HG02763 (cell line): Measurements from ENCODE around the gene PLXND1.
"Not testable (repeated sequence)": the region's sequence is repeated elsewhere in the genome, so short reads cannot be mapped to it uniquely, and the experiment has no call there.

Source experiments
- ATAC-seq: cut with Tn5 transposase; IDR thresholded peaks from one replicate; pipeline ENCODE4 v1.9.1; 2021; ENCODE audit warnings: mild to moderate bottlenecking, moderate library complexity; ENCODE audit not compliant: unreplicated experiment

Gene PLXND1

GRCh38 chr3:129529436-129530210 lies 76.9 kb downstream of the PLXND1 start:
- no peak for ATAC-seq

- no peak for ATAC-seq
These were observed 77.8 kb downstream of the PLXND1 start, which contains the start of gene RHO for GRCh38 chr3:129528589-129529100. Gene RHO, plus strand, starts transcription at chr3:129528639. Its CDS starts 95 bp downstream, at chr3:129528734.

GRCh38 chr3:129527262-129527661 lies 79.2 kb downstream of the PLXND1 start:
- no peak for ATAC-seq

GRCh38 chr3:129526121-129526900 lies 80.2 kb downstream of the PLXND1 start:
- ATAC-seq, result peak; percentile 76

DNA sequence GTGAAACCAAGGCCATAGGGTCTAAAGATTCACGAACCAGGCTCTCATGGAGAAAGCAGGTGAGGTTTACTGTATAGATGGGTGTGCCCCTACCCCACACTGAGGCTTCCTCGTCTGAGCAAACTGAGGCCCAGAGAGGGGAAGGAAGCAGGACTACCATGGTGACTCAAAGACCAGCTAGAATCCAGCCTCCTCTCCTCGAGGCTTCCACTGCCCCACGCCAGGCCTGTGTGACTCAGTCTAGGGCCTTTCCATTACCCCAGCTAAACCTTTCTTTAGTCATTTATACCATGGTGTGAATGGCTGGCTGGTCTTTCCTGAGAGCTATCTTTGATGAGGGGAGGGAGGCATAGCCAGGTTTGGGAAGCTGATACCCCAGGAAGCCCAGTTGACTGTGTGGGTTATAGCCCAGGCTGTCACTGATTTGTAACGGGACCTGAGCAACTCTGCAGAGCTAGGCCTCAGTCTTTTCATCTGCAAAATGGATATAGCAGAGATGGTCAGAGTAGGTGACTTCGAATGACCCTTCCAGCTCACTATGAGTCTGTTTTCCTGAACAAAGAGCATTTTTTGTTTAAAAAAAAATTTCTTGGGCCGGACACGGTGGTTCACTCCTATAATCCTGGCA lies 81.0 kb downstream of the PLXND1 start:
- ATAC-seq, result no peak

- ATAC-seq, result no peak
These were observed 82.4 kb downstream of the PLXND1 start for GRCh38 chr3:129524081-129524480.

- ATAC-seq, result no peak
These were observed 83.5 kb downstream of the PLXND1 start for GRCh38 chr3:129522953-129523352.

DNA sequence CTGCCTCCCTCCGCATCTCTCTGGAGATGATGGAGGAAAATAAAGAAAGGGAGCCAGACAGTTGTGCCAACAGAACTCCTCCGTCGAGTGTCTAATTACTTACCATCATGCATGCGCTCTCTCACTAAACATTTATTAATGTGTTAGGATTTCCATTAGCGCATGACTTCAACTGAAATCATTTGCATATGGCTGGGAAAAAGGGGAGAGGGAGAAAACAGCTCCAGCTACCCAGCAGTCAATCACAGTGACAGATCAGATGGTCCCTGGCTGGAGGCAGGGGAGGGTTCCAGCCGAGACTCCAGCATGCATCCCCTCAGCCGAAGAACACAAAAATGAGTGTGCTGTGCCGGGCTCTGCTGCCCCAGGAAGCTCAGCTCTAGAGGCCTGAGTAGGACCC lies 84.9 kb downstream of the PLXND1 start:
- ATAC-seq, result no peak

- no peak for ATAC-seq
These were observed 85.5 kb downstream of the PLXND1 start for GRCh38 chr3:129520960-129521359.

DNA sequence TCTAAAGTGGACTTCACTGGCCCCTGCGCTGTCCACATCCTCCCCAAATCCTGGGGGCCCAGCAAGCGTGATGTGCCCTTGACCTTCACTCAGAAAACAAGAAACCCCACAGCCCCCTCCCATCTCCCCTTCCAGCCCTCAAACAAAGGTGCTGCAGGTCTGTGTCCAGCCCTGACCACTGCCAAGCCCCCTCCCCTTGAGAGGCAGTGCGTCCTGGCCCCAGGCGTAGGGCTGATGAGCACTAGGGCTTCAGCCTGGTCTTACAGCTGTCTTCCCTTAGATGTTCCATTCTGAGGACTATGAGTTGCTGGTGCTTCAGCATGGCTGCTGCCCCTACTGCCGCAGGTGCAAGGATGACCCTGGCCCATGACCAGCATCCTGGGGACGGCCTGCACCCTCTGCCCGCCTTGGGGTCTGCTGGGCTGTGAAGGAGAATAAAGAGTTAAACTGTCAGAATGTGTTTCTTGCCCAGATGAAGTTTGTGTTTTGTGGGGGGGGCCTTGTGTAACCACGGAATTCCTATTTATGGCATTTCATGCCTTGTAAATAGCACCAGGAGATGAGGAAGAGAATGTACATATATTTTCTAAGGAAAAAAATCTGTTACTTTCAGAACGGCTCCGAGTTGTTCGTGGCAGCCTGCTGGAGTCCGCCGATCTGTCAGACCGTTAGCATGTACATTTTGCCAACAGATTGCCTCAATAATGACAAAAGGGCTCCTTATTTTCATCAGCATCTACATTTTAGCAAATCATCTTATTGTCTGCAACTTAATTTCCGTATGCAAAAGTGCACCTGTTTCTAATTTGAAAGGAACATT lies 86.4 kb downstream of the PLXND1 start:
- ATAC-seq, result no peak

GRCh38 chr3:129519449-129519848 lies 87.0 kb downstream of the PLXND1 start:
- no peak for ATAC-seq

- ATAC-seq, result no peak
These were observed 87.9 kb downstream of the PLXND1 start for GRCh38 chr3:129518581-129518980.

- no peak for ATAC-seq
These were observed 88.4 kb downstream of the PLXND1 start for GRCh38 chr3:129518038-129518561.

DNA sequence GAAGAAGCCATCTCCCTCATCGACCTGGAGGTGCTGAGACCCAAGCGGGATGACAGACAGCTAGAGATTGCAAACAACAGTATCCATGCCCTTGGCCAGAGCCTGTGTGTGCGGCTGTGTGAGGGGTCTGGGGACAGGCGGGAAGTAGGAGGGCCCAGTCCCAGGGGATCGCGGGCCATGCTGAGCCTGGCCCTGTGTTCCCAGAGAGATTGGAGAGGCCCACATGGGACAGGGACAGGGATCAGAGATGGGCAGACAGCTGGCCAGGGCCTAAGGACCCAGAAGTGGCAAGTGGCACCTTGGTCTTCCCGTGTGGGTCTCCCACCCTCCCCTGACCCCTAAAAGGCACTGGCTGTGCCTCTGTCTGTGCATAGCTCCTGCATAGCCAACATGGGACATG lies 89.0 kb downstream of the PLXND1 start:
- ATAC-seq, result no peak

GRCh38 chr3:129515821-129516432 lies 90.5 kb downstream of the PLXND1 start:
- not testable (repeated sequence) for ATAC-seq

DNA sequence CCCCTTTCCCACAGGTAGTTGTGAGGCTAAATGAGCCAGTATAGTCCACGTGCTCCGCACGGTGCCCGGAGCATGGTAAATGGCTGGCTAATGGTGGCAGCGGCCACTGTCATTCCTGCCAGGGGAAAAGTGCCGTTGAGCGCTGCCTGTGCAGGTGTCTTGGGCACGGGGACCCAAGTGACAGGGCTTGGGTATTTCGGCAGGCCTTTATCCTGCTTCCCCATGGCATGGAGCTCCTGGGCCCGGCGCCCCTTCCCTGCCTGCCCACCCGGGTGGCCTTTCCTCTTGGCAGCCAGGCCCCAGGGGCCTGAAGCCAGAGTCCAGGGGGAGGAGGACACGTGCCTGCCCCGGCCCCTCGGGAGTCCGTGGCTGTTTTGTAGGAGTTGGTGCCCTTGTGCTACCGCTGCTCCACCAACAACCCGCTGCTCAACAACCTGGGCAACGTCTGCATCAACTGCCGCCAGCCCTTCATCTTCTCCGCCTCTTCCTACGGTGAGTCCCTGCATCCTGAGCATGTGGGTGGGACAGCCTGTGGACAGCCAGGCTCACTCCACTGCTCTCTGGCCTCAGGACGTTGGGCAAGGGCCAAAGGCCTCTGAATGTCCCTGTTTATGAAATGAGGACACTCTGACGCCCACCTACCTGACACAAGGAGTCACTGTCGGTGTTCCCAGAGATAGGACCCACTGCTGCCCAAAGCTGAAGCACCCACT lies 91.2 kb downstream of the PLXND1 start:
- not testable (repeated sequence) for ATAC-seq

- no peak for ATAC-seq
These were observed 91.9 kb downstream of the PLXND1 start for GRCh38 chr3:129514563-129514962.

- ATAC-seq, result no peak
These were observed 92.4 kb downstream of the PLXND1 start for GRCh38 chr3:129514110-129514509.

DNA sequence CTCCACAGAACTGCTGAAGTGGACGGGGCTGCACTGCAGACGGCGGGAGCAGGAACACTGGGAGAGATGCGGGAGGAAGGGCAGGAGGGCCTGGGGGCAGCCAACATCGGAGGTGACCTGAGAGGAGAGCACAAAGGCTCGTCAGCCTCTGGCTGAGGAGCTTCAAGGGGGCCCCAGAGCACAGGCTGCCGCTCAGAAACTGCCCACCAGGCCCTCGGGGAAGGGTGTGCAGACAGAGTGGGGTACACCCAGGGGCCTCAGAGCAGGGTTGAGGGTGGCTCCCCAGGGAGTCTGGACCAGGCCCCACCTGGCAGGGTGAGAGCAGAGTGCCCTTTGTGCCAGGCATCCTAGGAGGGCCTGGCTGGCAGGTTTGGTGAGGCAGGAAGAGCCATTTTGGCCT lies 92.8 kb downstream of the PLXND1 start:
- ATAC-seq, result no peak
